AG08395 (cell line): ENCODE data around the gene CCDC154.
A peak's percentile ranks its signal among the peaks of the same experiment; 100 is the strongest.
"Not testable (repeated sequence)": the region's sequence is repeated elsewhere in the genome, so short reads cannot be mapped to it uniquely, and the experiment has no call there.

ENCODE experiments used
- DNase-seq: peaks from one replicate; pipeline ENCODE4 v3.0.0; 2012; ENCODE audit warnings: mixed read lengths, low spot score

Gene CCDC154

GRCh38 chr16:1474082-1474795 is 29.9 kb upstream of the CCDC154 start:
- peak; percentile 23 for DNase-seq

- DNase-seq = no peak
Measured at GRCh38 chr16:1472974-1473373, 28.6 kb upstream of the CCDC154 start.

- DNase-seq = no peak
Measured at GRCh38 chr16:1471569-1472194, 27.3 kb upstream of the CCDC154 start.

GRCh38 chr16:1470481-1471251 is 26.3 kb upstream of the CCDC154 start:
- peak; percentile 32 for DNase-seq

GRCh38 chr16:1469693-1470201 is 25.4 kb upstream of the CCDC154 start:
- no peak for DNase-seq

GRCh38 chr16:1469141-1469540 is 24.8 kb upstream of the CCDC154 start:
- not testable (repeated sequence) for DNase-seq

- DNase-seq = no peak
Measured at GRCh38 chr16:1468426-1468810, 24.1 kb upstream of the CCDC154 start.

GRCh38 chr16:1466968-1467521 is 22.7 kb upstream of the CCDC154 start:
- no peak for DNase-seq

GRCh38 chr16:1466054-1466453 is 21.7 kb upstream of the CCDC154 start:
- DNase-seq = no peak

- DNase-seq = no peak
Measured at GRCh38 chr16:1465567-1465915, 21.2 kb upstream of the CCDC154 start.

- DNase-seq = no peak
Measured at GRCh38 chr16:1464894-1465566, 20.7 kb upstream of the CCDC154 start.

GRCh38 chr16:1464196-1464893 is 20.0 kb upstream of the CCDC154 start:
- DNase-seq = no peak

- no peak for DNase-seq
Measured at GRCh38 chr16:1461146-1461545, 16.8 kb upstream of the CCDC154 start.

- DNase-seq = no peak
Measured at GRCh38 chr16:1460602-1461138, 16.3 kb upstream of the CCDC154 start.

GRCh38 chr16:1459967-1460366 is 15.6 kb upstream of the CCDC154 start:
- DNase-seq = no peak

GRCh38 chr16:1458977-1459341 is 14.6 kb upstream of the CCDC154 start:
- no peak for DNase-seq

- DNase-seq = peak; percentile 11
Measured at GRCh38 chr16:1458336-1458976, 14.1 kb upstream of the CCDC154 start.

GRCh38 chr16:1457489-1458245 is 13.3 kb upstream of the CCDC154 start:
- no peak for DNase-seq

- DNase-seq = no peak
Measured at GRCh38 chr16:1456951-1457350, 12.6 kb upstream of the CCDC154 start.
